GM23338 (cell line): Measurements from ENCODE around the gene TMEM45A.

ENCODE experiments used
- CTCF ChIP-seq, 2 experiments: fragments of 200-600 bp in 1 of 2; sonication (generic) in 1 of 2; conservative IDR thresholded peaks; 2 replicates each; pipeline versions ENCODE4 v1.5.1 to v1.6.1; 2016 to 2017; ENCODE audit warnings: antibody characterized with exemption in 2 of 2, low read depth in 2 of 2, mild to moderate bottlenecking in 2 of 2, moderate library complexity in 1 of 2
- EZH2 ChIP-seq: fragments of 200-600 bp; sonication (generic); IDR thresholded peaks from one replicate; pipeline ENCODE4 v1.8.0; 2017; ENCODE audit warnings: antibody characterized with exemption, mild to moderate bottlenecking, low read depth; ENCODE audit not compliant: unreplicated experiment
- NANOG ChIP-seq: IDR thresholded peaks from 2 replicates; pipeline ENCODE4 v1.6.1; 2016; ENCODE audit warnings: antibody characterized with exemption, borderline replicate concordance

GRCh38 chr3:100577382-100578008, 85.1 kb downstream of the TMEM45A start:
- TF ChIP-seq CTCF (conservative IDR thresholded peaks at IDR 0.05; ENCODE audit: low read depth in 2 of 2) (peak; percentile 26 to 27; a peak in 3 of 4 replicates), EZH2 (no peak), NANOG (no peak)
